GM19238 (cell line): ENCODE data around the gene SDSL.

Source experiments
- DNase-seq: peaks from one replicate; pipeline ENCODE4 v3.0.0; 2011; ENCODE audit warnings: low spot score; ENCODE audit not compliant: insufficient read length

The SDSL gene

GRCh38 chr12:113479590-113480335, 57.6 kb downstream of the SDSL start:
- DNase-seq = peak; percentile 40

- DNase-seq = no peak
Measured at GRCh38 chr12:113480336-113480971, 58.3 kb downstream of the SDSL start.

GRCh38 chr12:113482334-113482733, 60.2 kb downstream of the SDSL start:
- DNase-seq = no peak

- no peak for DNase-seq
Measured at GRCh38 chr12:113485330-113485729, 63.1 kb downstream of the SDSL start.

- no peak for DNase-seq
Measured at GRCh38 chr12:113486722-113487121, 64.5 kb downstream of the SDSL start.
